GM13976 (cell line): ENCODE results near the gene TSHB.
"Not testable (repeated sequence)": the region's sequence is repeated elsewhere in the genome, so short reads cannot be mapped to it uniquely, and the experiment has no call there.

ENCODE experiments used
- DNase-seq: peaks from one replicate; pipeline ENCODE4 v3.0.0; 2012; ENCODE audit warnings: low spot score
- in situ Hi-C: fragments of 300-500 bp; cut with MboI; formaldehyde crosslinking; loops from one replicate; pipeline ENCODE4 v1.12.0; 2022; ENCODE audit warnings: low sequenced_read_pairs, mixed read lengths, inconsistent platforms; ENCODE audit not compliant: unreplicated experiment
- TF ChIP-seq, protein P1 (sequence below): IDR thresholded peaks from 2 replicates; pipeline ENCODE4 v1.5.1; 2012; ENCODE audit warnings: borderline replicate concordance, mild to moderate bottlenecking; ENCODE audit not compliant: insufficient read depth; ENCODE audit errors: extremely low read depth, missing control alignments, control extremely low read depth

Gene TSHB

DNA sequence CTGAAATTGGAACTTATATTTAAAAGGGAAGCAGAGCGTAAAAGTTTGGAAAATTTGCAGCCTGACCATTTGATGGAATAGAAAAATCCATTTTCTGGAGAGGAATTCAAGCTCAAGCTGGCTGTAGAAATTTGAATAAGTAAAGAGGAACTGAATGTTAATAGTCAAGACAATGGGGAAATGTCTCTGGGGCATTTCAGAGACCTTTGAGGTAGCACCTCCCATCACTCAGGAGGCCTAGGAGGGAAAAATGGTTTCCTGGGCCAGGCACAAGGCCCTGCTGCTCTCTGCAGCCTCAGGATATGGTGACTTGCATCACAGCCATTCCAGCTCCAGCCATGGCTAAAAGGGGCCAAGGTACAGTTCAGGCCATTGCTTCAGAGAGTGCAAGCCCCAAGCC is 17.6 kb upstream of the TSHB start:
- TF ChIP-seq, protein P1, sequence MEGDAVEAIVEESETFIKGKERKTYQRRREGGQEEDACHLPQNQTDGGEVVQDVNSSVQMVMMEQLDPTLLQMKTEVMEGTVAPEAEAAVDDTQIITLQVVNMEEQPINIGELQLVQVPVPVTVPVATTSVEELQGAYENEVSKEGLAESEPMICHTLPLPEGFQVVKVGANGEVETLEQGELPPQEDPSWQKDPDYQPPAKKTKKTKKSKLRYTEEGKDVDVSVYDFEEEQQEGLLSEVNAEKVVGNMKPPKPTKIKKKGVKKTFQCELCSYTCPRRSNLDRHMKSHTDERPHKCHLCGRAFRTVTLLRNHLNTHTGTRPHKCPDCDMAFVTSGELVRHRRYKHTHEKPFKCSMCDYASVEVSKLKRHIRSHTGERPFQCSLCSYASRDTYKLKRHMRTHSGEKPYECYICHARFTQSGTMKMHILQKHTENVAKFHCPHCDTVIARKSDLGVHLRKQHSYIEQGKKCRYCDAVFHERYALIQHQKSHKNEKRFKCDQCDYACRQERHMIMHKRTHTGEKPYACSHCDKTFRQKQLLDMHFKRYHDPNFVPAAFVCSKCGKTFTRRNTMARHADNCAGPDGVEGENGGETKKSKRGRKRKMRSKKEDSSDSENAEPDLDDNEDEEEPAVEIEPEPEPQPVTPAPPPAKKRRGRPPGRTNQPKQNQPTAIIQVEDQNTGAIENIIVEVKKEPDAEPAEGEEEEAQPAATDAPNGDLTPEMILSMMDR: no peak
- in situ Hi-C loops: no loop called here

DNA sequence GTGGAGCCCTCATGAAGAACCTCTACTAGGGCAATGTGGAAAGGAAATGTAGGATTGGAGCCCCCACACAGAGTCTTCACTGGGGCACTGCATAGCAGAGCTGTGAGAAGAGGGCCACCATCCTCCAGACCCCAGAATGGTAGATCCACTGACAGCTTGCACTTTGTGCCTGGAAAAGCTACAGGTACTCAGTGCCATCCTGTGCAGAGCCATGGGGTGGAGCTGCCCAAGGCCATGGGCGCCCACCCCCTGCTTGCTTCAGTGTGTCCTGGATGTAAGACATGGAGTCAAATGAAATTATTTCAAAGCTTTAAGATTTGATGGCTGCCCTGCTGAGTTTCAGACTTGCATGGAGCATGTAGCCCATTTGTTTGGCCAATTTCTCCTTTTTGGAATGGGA is 17.2 kb upstream of the TSHB start:
- in situ Hi-C loops: no loop called here
- TF ChIP-seq, protein P1: no peak
- DNase-seq: no peak

More for the DNA sequence above, 17.6 kb upstream of the TSHB start:
- DNase-seq: no peak

DNA sequence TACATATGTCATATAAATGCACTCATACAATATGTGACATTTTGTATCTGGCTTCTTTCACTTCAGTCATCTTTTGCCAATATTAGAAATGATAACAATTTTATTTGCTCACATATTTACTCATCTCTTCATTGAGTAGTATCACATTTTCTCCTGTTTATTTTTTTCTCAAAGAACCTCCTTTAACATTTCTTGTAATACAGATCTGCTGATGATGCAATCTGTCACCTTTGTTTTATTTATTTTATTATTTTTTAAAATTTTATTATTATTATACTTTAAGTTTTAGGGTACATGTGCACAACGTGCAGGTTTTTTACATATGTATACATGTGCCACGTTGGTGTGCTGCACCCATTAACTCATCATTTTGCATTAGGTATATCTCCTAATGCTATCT is 15.8 kb upstream of the TSHB start:
- DNase-seq: no peak
- in situ Hi-C loops: no loop called here
- TF ChIP-seq, protein P1: no peak

DNA sequence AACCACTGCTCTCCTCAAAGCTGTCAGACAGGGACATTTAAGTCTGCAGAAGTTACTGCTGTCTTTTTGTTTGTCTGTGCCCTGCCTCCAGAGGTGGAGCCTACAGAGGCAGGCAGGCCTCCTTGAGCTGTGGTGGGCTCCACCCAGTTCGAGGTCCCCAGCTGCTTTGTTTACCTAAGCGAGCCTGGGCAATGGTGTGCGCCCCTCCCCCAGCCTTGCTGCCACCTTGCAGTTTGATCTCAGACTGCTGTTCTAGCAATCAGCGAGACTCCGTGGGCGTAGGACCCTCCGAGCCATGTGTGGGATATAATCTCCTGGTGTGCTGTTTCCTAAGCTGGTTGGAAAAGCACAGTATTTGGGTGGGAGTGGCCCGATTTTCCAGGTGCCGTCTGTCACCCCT is 10.1 kb upstream of the TSHB start:
- DNase-seq, in situ Hi-C loops: not testable (repeated sequence)

DNA sequence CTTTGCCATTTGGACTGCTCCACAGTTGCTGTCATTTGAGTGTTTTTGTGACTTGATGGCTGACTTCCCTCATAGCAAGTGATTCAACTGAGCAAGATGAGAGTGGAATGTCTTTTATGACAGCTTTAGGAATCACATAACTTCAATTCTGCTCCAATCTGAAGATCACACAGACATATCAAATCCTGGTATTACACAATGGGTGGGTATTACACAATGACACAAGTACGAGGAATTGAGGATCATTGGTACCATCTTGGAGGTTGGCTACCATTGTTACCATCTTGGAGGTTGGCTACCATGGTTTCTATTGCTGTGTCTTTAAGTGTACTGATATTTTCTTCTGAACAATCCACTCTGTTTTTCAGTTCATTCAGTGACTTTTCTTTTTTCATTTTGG is 8.5 kb upstream of the TSHB start:
- no peak for DNase-seq
- in situ Hi-C loops: no loop called here
- TF ChIP-seq, protein P1: no peak

DNA sequence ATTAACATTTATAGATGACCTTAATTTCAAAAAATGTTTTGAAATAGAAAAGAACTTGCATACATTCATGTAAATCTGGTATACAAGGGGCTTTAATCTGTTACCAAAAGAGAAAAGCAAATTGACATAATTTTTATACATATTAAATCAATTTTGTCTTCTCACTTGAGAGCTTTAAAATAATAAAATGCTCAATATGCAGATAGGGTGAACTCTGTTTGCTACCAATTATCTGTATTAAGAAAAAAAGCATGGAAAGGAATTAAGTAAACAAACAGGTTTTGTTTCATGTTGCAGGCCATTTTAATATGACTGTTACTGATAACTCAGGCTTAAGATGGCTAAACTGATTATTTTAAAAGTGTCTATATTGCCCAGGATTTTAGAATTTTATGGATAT is 6.0 kb upstream of the TSHB start:
- TF ChIP-seq, protein P1: no peak
- no peak for DNase-seq
- in situ Hi-C loops: no loop called here

DNA sequence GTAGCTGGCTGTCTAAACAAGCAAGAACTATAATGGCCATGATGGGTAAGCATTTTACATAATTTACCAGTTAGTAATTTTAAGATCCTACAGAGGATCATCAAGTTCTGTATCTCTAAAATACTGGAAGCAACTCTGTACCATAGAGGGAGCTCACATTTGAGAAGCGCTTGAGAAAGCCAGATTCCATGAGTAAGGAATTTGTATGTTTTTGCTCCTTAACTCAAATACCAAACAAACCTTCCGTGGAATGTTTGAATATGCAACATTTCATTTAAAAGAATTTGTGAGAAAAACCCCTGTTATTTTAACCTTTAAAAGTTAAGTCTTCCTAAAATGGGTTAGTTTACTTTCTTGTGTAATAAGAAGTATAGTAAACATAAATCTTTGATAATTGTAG is 2.0 kb downstream of the TSHB start:
- TF ChIP-seq, protein P1: no peak
- in situ Hi-C loops: no loop called here
- no peak for DNase-seq

DNA sequence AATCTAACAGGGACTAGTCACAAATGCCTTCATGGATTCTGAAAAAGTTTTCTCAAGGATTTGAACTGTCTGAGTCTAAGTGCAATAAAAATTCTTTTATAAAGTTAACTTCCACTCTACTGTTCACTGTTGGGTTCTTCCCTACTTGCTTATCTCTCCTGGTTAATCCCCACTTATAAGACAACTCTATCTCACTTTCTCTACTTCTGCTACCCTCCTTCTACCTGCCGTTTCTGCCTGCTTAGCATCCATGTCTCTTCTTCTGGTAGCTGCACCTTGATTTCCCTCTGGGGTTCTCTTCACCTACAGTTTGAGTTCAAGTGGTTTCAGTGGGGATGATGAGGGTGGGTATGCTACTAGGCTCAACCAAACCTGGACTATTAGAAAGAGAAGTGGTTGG is 6.0 kb downstream of the TSHB start:
- TF ChIP-seq, protein P1: no peak
- DNase-seq: no peak
- in situ Hi-C loops: no loop called here
